GM23338 (cell line): ENCODE measurements around the gene GRK3. TPM values are rescaled to one million over a fixed set of nuclear protein-coding genes. Genes with fewer than 3 reads are reported as not detected.
"Not testable (repeated sequence)": the region's sequence is repeated elsewhere in the genome, so short reads cannot be mapped to it uniquely, and the experiment has no call there.

Source experiments
- ATAC-seq: fragments of 200-7000 bp; cut with Tn5 transposase; 3 replicates; pipeline ENCODE4 v1.9.1; 2020
- DNase-seq: peaks from one replicate; pipeline ENCODE4 v3.0.0-alpha.2; 2015; ENCODE audit warnings: low spot score
- H2AFZ ChIP-seq: fragments of 200-600 bp; sonication (generic); 2 replicates; pipeline ENCODE4 v1.8.0; 2016; ENCODE audit warnings: antibody characterized with exemption, mild to moderate bottlenecking, moderate library complexity
- H3F3A ChIP-seq: fragments of 200-600 bp; sonication (generic); replicated peaks from 2 replicates; pipeline ENCODE4 v1.8.0; 2017; ENCODE audit warnings: antibody characterized with exemption, mixed run types, low read depth
- H3K27ac ChIP-seq: fragments of 200-600 bp; sonication (generic); 2 replicates; pipeline ENCODE4 v1.6.1; 2016; ENCODE audit warnings: low read depth
- H3K27me3 ChIP-seq: fragments of 200-600 bp; sonication (generic); 2 replicates; pipeline ENCODE4 v1.8.0; 2016; ENCODE audit warnings: mild to moderate bottlenecking, mixed run types, moderate library complexity; ENCODE audit not compliant: insufficient read depth
- H3K36me3 ChIP-seq: fragments of 200-600 bp; sonication (generic); 2 replicates; pipeline ENCODE4 v1.8.0; 2016; ENCODE audit warnings: mild to moderate bottlenecking; ENCODE audit not compliant: insufficient read depth
- H3K4me1 ChIP-seq: fragments of 200-600 bp; sonication (generic); 2 replicates; pipeline ENCODE4 v1.8.0; 2016; ENCODE audit warnings: mild to moderate bottlenecking, moderate library complexity; ENCODE audit not compliant: insufficient read depth
- H3K4me2 ChIP-seq: fragments of 200-600 bp; sonication (generic); 2 replicates; pipeline ENCODE4 v1.7.1; 2017; ENCODE audit warnings: mixed run types
- H3K4me3 ChIP-seq: fragments of 200-600 bp; sonication (generic); 2 replicates; pipeline ENCODE4 v1.6.1; 2016; ENCODE audit warnings: mixed run types
- H3K79me2 ChIP-seq: fragments of 200-600 bp; sonication (generic); replicated peaks from 2 replicates; pipeline ENCODE4 v1.8.0; 2017; ENCODE audit warnings: mild to moderate bottlenecking; ENCODE audit not compliant: insufficient read depth
- H3K9me2 ChIP-seq: fragments of 200-600 bp; sonication (generic); 2 replicates; pipeline ENCODE4 v1.8.0; 2017; ENCODE audit not compliant: insufficient read depth
- H4K20me1 ChIP-seq: fragments of 200-600 bp; sonication (generic); replicated peaks from 2 replicates; pipeline ENCODE4 v1.8.0; 2017; ENCODE audit warnings: mild to moderate bottlenecking; ENCODE audit not compliant: insufficient read depth
- H3K27ac Mint-ChIP-seq: 2 replicates; pipeline ENCODE4 v1.8.0; 2020; ENCODE audit warnings: inconsistent platforms, mild to moderate bottlenecking, moderate library complexity, mixed read lengths
- H3K27me3 Mint-ChIP-seq: 3 replicates; pipeline ENCODE4 v1.8.0; 2022; ENCODE audit warnings: low read depth, mild to moderate bottlenecking, moderate library complexity, mixed read lengths, inconsistent platforms; ENCODE audit not compliant: insufficient read depth, poor library complexity
- H3K36me3 Mint-ChIP-seq: 3 replicates; pipeline ENCODE4 v1.8.0; 2021; ENCODE audit warnings: low read depth, mild to moderate bottlenecking, inconsistent platforms, moderate library complexity, mixed read lengths
- H3K4me1 Mint-ChIP-seq: 3 replicates; pipeline ENCODE4 v1.8.0; 2020; ENCODE audit warnings: mild to moderate bottlenecking, inconsistent platforms, mixed read lengths
- H3K4me3 Mint-ChIP-seq: 3 replicates; pipeline ENCODE4 v1.8.0; 2021; ENCODE audit warnings: moderate library complexity, mild to moderate bottlenecking, inconsistent platforms, mixed read lengths
- H3K9me3 Mint-ChIP-seq: 3 replicates; pipeline ENCODE4 v1.8.0; 2020; ENCODE audit warnings: moderate library complexity, mild to moderate bottlenecking, inconsistent platforms, mixed read lengths
- CTCF ChIP-seq, 2 experiments: fragments of 200-600 bp in 1 of 2; sonication (generic) in 1 of 2; conservative IDR thresholded peaks; 2 replicates each; pipeline versions ENCODE4 v1.5.1 to v1.6.1; 2016 to 2017; ENCODE audit warnings: antibody characterized with exemption in 2 of 2, low read depth in 2 of 2, mild to moderate bottlenecking in 2 of 2, moderate library complexity in 1 of 2
- REST ChIP-seq: IDR thresholded peaks from one replicate; pipeline ENCODE4 v1.6.1; 2018; ENCODE audit warnings: antibody characterized with exemption; ENCODE audit not compliant: unreplicated experiment
- ZNF331 ChIP-seq: fragments of 250-450 bp; sonication (Bioruptor Pico); IDR thresholded peaks from 2 replicates; pipeline ENCODE4 v1.5.0; 2020; ENCODE audit warnings: low read depth, mild to moderate bottlenecking, moderate library complexity
- ZNF462 ChIP-seq: fragments of 250-450 bp; sonication (Bioruptor Pico); IDR thresholded peaks from 2 replicates; pipeline ENCODE4 v1.5.0; 2020; ENCODE audit warnings: mild to moderate bottlenecking, moderate library complexity
- polyA plus RNA-seq: library from polyadenylated mRNA; unstranded; fragments of >200 nt; fragmentation: Nextera tagmentation; extraction: Ambion mirVana; gene quantifications from 2 replicates; pipeline ENCODE4 v1.2.1, GENCODE V29; 2016
- total RNA-seq: library from RNA; depleted of rRNA; stranded (reverse); fragments of >200 nt; shearing (Covaris generic); gene quantifications from 2 replicates; pipeline ENCODE4 v1.2.3, GENCODE V29; 2014

GRK3 gene
- total and polyA plus RNA-seq, 2 experiments from 2014 or later, result 6.0 to 25.3 TPM

- TF ChIP-seq ZNF462 (CRISPR knock-in tag), result no peak
- no peak for TF ChIP-seq ZNF331 (CRISPR knock-in tag)
Observed at GRCh38 chr22:25557218-25557617, 7.3 kb upstream of the GRK3 start (continued).

- H2AFZ ChIP-seq, result no peak overlapping the region
- no peak overlapping the region for H3K27ac ChIP-seq
- no peaks in the 10 kb centered on the region for H3K79me2 ChIP-seq
- H4K20me1 ChIP-seq, result no peaks in the 10 kb centered on the region
- TF ChIP-seq CTCF (conservative IDR thresholded peaks at IDR 0.05; ENCODE audit: low read depth in 2 of 2) (0 out of 4 replicates have a peak, but pooled peaks of 1 of the 2 experiments have one; percentile 8), REST (no peak)
- Mint-ChIP-seq H3K27ac (no peak overlapping the region), H3K4me1 (peaks cover 11% of the 10 kb centered on the region), H3K36me3 (no peaks in the 10 kb centered on the region), H3K27me3 (peaks cover 5% of the 10 kb centered on the region), H3K4me3 (no peak overlapping the region), H3K9me3 (no peaks in the 10 kb centered on the region)
- H3K4me2 ChIP-seq, result no peak overlapping the region
- H3K4me1 ChIP-seq, result no peaks in the 10 kb centered on the region
- DNase-seq, result no peak
- no peaks in the 10 kb centered on the region for H3K9me2 ChIP-seq
- peaks cover 12% of the 10 kb centered on the region for H3K27me3 ChIP-seq
- H3F3A ChIP-seq, result no peaks in the 10 kb centered on the region
- no peak for ATAC-seq
- H3K36me3 ChIP-seq, result no peaks in the 10 kb centered on the region
- H3K4me3 ChIP-seq, result no peak overlapping the region
Observed at GRCh38 chr22:25558341-25558740, 6.1 kb upstream of the GRK3 start.

GRCh38 chr22:25559910-25560309 lies 4.6 kb upstream of the GRK3 start:
- not testable (repeated sequence) for ATAC-seq, H3K79me2 ChIP-seq

More at GRCh38 chr22:25559910-25560309, 4.6 kb upstream of the GRK3 start:
- H3K27ac ChIP-seq, H3K9me3 Mint-ChIP-seq, H3F3A ChIP-seq, H2AFZ ChIP-seq, H3K4me1 ChIP-seq, H3K36me3 Mint-ChIP-seq, H3K4me1 Mint-ChIP-seq, DNase-seq, H3K4me3 ChIP-seq, H3K36me3 ChIP-seq, H3K9me2 ChIP-seq, H3K27ac Mint-ChIP-seq, H4K20me1 ChIP-seq, H3K4me3 Mint-ChIP-seq, H3K4me2 ChIP-seq: not testable (repeated sequence)
- peaks cover 17% of the 10 kb centered on the region for H3K27me3 ChIP-seq
- peaks cover 13% of the 10 kb centered on the region for H3K27me3 Mint-ChIP-seq
